Dendritic cell treated with granulocyte-macrophage colony-stimulating factor and Interleukin-4, amounts not matched to agents 40 ng/mL and 50 ng/mL, for 4 days (primary cell): Measurements from ENCODE around the gene FAS.

Experiments
- H3K27ac Mint-ChIP-seq: one replicate; pipeline ENCODE4 v1.8.0; 2022; ENCODE audit warnings: mild to moderate bottlenecking, mixed read lengths
- H3K27me3 Mint-ChIP-seq: one replicate; pipeline ENCODE4 v1.8.0; 2022; ENCODE audit warnings: mild to moderate bottlenecking, mixed read lengths
- H3K36me3 Mint-ChIP-seq: one replicate; pipeline ENCODE4 v1.8.0; 2022; ENCODE audit warnings: low read depth, mixed read lengths
- H3K4me1 Mint-ChIP-seq: one replicate; pipeline ENCODE4 v1.8.0; 2022; ENCODE audit warnings: low read depth, mixed read lengths
- H3K4me3 Mint-ChIP-seq: one replicate; pipeline ENCODE4 v1.8.0; 2022; ENCODE audit warnings: mild to moderate bottlenecking, moderate library complexity, mixed read lengths
- H3K9me3 Mint-ChIP-seq: one replicate; pipeline ENCODE4 v1.8.0; 2022; ENCODE audit warnings: mixed read lengths
- intact Hi-C: fragments of 100-400 bp; cut with micrococcal nuclease; formaldehyde crosslinking; loops from one replicate; pipeline ENCODE4 v1.15.0; 2022

The FAS gene

DNA sequence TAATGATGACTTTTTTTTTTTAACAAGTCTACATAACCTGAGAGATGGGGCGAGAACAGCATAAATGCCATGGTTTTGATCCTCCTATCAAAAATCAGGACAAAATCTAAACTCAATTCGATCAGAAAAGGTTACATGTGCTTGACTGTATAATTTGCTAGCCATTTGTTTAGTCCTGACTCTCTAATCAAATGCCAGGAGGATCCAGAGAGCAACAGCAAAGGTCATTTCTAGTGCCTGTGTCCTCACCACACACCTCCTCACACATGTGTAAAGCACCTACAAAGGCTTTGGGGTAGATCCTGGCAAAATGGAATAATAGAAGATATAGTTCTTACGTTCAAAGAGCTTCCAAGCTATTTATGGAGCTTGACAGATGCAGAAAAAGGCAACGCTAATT, 11.0 kb upstream of the FAS start:
- intact Hi-C loops, result no loop called here
- Mint-ChIP-seq H3K4me3 (no peak overlapping the region), H3K27ac (no peak overlapping the region), H3K27me3 (peaks cover 6% of the 10 kb centered on the region), H3K4me1 (peaks cover 7% of the 10 kb centered on the region), H3K9me3 (no peaks in the 10 kb centered on the region), H3K36me3 (peaks cover 6% of the 10 kb centered on the region)

DNA sequence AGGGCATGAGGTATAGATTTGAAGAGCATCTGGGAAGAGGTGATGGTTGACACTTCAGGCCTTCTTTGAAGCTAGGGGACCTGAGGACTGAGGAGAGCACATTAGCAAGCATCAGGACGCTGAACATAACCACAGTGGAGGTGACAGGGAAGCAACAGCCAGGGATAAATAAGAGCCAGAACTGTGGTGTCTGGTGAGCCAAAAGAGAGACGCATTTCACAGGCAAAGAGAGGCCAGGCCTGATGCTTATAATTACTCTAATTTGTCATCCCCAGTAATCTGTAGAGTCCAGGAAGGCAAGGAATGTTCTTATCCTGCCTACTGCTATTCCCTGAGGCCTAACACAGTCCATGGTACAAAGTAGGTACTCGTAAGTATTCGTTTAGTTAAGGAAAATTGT, 10.4 kb upstream of the FAS start:
- peaks cover 6% of the 10 kb centered on the region for H3K27me3 Mint-ChIP-seq
- no peak overlapping the region for H3K27ac Mint-ChIP-seq
- peaks cover under 1% of the 10 kb centered on the region for H3K36me3 Mint-ChIP-seq
- intact Hi-C loops, result no loop called here
- peaks cover 7% of the 10 kb centered on the region for H3K4me1 Mint-ChIP-seq
- H3K4me3 Mint-ChIP-seq, result no peak overlapping the region
- H3K9me3 Mint-ChIP-seq, result no peaks in the 10 kb centered on the region

DNA sequence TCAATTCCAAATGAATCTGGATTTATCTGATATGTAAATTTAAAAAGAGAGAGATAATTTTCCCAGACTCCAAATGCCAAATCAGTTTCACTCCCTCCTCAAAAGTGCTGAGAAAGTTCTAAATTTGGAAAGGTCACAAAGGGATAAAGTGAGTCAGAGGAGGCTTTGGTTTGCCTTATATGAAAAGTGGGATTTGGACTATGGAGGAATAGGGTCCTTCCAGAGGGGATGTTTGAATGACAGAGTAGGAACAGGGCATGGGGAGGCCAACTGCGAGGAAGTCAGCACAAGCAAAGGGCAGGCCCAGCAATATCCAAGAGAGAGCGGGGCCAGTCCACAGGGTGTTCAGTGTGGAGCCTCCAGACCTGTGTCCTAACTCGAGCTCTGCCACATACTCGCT, 9.8 kb upstream of the FAS start:
- Mint-ChIP-seq H3K9me3 (no peaks in the 10 kb centered on the region), H3K36me3 (no peaks in the 10 kb centered on the region), H3K4me1 (peaks cover 7% of the 10 kb centered on the region), H3K27ac (no peak overlapping the region), H3K27me3 (peaks cover 6% of the 10 kb centered on the region), H3K4me3 (no peak overlapping the region)
- intact Hi-C loops, result no loop called here

DNA sequence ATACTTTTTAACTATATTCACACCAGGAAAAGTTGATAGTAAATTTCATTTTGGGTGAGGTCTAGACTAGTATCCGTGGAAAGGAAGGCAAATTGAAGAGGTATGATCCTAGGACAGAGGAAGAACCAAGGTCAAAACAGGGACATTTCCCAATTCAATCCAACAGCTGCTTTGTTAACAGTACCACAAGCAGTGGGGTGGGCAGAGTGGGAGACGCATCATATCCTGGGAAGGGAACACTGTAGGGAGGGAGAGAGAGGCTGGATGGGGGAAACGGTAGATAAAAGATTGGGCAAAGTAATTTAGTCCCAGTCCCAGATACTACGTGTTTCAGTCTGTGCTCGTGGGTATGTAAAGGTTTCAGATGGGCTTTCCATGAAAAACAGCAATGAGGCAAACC, 9.2 kb upstream of the FAS start:
- Mint-ChIP-seq H3K4me3 (no peak overlapping the region), H3K27ac (no peak overlapping the region), H3K36me3 (peaks cover 3% of the 10 kb centered on the region), H3K9me3 (peaks cover 4% of the 10 kb centered on the region), H3K27me3 (peaks cover 6% of the 10 kb centered on the region), H3K4me1 (peaks cover 10% of the 10 kb centered on the region)
- intact Hi-C loops, result no loop called here

DNA sequence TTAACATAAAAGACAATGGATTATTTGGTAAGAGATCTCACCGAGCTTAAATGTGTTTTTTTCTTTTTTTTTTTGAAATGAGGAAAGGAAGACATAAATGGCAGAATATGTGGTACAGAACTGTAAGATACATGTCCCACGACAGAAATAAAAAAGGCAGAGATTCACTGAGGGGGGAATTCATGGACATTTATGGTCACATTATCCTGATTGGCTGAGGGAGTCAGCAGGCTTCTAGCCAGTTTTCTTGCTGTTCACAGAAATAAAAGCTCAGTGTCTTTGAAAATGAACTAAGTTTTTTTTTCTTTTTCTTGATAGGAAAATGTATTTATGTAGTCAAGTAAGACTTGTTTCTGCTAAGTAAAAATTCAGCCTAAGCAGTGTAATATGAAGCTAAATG, 8.2 kb upstream of the FAS start:
- intact Hi-C loops, result no loop called here
- Mint-ChIP-seq H3K27me3 (peaks cover 6% of the 10 kb centered on the region), H3K27ac (no peak overlapping the region), H3K4me3 (no peak overlapping the region), H3K36me3 (peaks cover 6% of the 10 kb centered on the region), H3K4me1 (peaks cover 13% of the 10 kb centered on the region), H3K9me3 (peaks cover 8% of the 10 kb centered on the region)

DNA sequence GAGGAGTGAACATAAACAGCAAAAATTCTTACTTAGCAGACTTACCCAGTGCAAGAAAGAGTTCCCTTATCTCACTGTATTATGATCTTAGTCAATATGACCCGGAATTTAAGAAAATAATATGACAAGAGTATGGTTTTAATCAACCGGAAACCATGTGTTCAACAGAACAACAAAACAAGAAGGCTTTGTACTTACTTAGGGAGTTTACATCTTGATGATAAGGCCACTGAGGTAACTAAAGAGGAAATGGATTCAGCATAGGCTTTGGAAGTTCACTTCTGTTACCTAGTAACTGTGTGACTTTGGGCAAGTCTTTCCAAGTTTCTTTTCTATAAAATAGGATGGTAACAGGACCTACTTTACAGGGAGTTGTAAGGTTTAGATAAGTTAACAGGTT, 7.4 kb upstream of the FAS start:
- H3K36me3 Mint-ChIP-seq, result peaks cover 6% of the 10 kb centered on the region
- no peak overlapping the region for H3K27ac Mint-ChIP-seq
- H3K9me3 Mint-ChIP-seq, result peaks cover 8% of the 10 kb centered on the region
- intact Hi-C loops, result no loop called here
- H3K27me3 Mint-ChIP-seq, result peaks cover 6% of the 10 kb centered on the region
- H3K4me3 Mint-ChIP-seq, result no peak overlapping the region
- H3K4me1 Mint-ChIP-seq, result peaks cover 13% of the 10 kb centered on the region

DNA sequence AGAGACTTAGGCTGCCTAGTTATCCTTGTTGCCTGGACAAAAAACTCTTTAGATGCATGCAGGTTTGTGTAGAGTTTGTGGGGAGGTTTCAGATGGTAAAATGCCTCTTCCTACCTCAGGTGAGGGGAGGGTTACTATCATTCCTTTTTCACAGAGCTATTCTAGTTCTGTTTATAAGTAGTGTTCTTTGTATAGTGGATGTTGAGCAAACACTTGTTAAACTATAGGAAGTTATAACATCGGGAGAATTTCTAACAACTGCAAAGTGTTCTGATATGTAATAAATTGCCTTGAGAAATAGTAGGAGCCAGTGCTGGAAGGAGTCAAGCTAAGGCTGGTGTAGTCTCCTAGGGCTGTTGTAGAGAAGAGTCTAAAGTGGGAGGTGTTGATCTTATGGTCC, 6.7 kb upstream of the FAS start:
- Mint-ChIP-seq H3K4me1 (peaks cover 11% of the 10 kb centered on the region), H3K27me3 (peaks cover 6% of the 10 kb centered on the region), H3K9me3 (peaks cover 8% of the 10 kb centered on the region), H3K27ac (no peak overlapping the region), H3K36me3 (peaks cover 6% of the 10 kb centered on the region), H3K4me3 (no peak overlapping the region)
- intact Hi-C loops, result no loop called here

DNA sequence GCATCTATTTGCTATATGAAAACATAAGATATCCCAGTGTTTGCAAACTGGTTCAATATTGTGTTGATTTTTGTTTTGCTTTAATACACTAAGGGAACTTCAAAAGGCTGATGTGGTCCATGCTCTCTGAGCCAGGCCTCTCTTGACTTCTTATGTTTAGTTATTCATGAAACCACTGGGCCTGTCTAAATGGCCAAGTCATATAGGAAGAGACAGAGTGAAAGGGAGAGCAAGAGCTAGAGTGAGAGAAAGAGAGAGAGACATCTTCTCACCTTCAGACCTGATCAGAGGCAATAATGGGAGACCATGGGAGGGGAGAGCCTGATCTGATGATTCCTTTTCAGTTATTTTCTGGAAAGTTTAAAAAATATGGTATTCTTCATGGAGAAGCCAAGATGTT, 6.1 kb upstream of the FAS start:
- Mint-ChIP-seq H3K4me1 (peaks cover 11% of the 10 kb centered on the region), H3K4me3 (no peak overlapping the region), H3K27me3 (peaks cover 5% of the 10 kb centered on the region), H3K36me3 (peaks cover 6% of the 10 kb centered on the region), H3K9me3 (peaks cover 8% of the 10 kb centered on the region), H3K27ac (no peak overlapping the region)
- intact Hi-C loops, result no loop called here

DNA sequence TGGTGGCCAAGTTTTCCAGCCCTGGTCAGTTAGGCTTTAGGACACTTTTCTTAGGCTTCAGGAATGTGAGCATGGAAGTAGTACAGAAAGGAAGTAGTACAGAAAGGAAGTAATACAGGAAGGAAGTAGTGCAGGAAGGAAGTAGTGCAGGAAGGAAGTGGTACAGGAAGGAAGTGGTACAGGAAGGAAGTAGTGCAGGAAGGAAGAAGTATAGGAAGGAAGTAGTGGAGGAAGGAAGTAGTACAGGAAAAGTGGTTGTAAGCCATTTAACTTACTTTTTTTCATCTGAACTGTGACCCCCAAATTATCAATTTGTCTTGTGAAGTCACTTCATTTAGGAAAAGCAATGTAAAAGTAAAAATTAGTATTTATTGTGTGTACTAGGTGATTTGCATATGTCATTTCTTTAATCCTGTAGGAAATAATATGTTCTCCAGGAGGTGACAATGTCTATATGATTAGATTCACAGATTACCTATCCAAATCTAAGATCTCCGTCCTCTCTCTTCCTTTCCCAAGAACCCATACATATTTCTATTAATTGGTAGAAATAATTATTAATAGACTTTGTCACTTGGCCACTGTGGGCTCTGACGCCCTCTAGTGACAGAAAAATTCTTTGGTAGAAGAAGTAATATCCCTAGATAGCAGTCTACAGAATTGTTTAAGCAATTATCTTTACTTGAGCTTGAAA, 3.9 kb upstream of the FAS start:
- Mint-ChIP-seq H3K27ac (no peak overlapping the region), H3K27me3 (peaks cover 2% of the 10 kb centered on the region), H3K4me3 (no peak overlapping the region)

DNA sequence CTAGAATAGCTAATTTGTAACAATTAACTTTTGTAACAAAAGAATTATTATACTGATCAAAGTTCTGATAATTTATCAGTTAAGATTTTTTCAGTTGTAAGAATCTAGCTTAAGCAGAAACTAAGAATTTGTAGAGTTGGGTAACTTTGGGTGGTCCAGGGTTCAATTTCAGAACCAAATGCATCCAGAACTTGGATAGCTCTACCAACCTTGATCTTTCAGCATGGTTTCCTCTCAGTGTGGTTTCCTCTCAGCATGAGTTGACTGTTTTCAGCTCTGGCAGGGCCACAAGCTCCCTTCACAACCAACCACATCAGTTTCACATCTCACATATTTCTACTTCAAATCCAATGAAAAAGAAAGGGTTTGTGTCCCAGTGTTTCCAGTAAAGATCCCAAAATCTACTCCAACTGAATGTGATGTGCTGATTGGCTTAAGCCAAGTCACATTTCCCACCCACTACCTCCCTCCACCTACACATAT, 3.3 kb upstream of the FAS start:
- intact Hi-C loops, result loop anchor here (1.0 kb wide), 1 partner anchor 52 kb away; no protein-coding TSS in a partner anchor

More for the DNA sequence above, 3.9 kb upstream of the FAS start:
- H3K36me3 Mint-ChIP-seq, result peaks cover 20% of the 10 kb centered on the region
- peaks cover 21% of the 10 kb centered on the region for H3K4me1 Mint-ChIP-seq
- H3K9me3 Mint-ChIP-seq, result peaks cover 8% of the 10 kb centered on the region
- intact Hi-C loops, result loop anchor here (1.0 kb wide), 1 partner anchor 51 kb away; no protein-coding TSS in a partner anchor

DNA sequence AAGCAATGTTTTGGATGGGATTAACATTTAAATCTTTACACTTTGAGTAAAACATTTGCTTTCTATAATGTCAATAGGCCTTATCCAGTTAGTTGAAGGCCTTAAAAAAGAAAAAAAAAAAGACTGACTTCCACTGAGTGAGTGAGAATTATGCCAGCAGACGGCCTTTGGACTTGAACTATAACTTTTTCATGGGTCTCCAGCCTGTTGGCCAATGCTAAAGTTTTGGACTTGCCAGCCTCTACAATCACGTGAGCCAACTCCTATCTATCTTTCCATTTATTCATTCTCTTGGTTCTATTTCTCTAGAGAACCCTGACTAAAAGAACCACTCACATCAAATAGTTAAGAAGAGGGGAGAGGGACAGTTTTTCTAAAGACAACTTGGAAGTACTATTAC, 2.8 kb upstream of the FAS start:
- H3K27me3 Mint-ChIP-seq, result peaks cover 2% of the 10 kb centered on the region
- no peak overlapping the region for H3K27ac Mint-ChIP-seq
- H3K9me3 Mint-ChIP-seq, result peaks cover 8% of the 10 kb centered on the region
- H3K4me3 Mint-ChIP-seq, result no peak overlapping the region
- H3K36me3 Mint-ChIP-seq, result peaks cover 22% of the 10 kb centered on the region
- intact Hi-C loops, result loop anchor here (1.0 kb wide), 1 partner anchor 53 kb away; no protein-coding TSS in a partner anchor
- peaks cover 26% of the 10 kb centered on the region for H3K4me1 Mint-ChIP-seq

More for the DNA sequence above, 3.3 kb upstream of the FAS start:
- peaks cover 22% of the 10 kb centered on the region for H3K36me3 Mint-ChIP-seq
- peaks cover 2% of the 10 kb centered on the region for H3K27me3 Mint-ChIP-seq
- H3K4me1 Mint-ChIP-seq, result peaks cover 21% of the 10 kb centered on the region
- H3K4me3 Mint-ChIP-seq, result no peak overlapping the region
- peaks cover 8% of the 10 kb centered on the region for H3K9me3 Mint-ChIP-seq
- H3K27ac Mint-ChIP-seq, result no peak overlapping the region

DNA sequence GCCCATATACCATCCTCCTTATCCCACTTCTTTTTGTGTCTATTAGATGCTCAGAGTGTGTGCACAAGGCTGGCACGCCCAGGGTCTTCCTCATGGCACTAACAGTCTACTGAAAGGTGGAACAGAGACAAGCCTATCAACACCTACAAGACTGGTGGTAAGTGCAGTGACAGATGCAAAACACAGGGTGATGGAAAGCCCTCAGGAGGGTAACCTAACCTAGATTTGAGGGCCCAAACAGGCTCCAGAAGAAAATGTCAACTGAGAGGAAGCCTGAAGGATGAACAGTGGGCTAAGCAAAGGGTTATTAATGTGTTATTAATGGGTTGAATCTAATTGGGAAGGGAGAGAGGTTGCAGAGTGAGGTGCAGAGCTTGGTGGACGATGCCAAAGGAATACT, 1.2 kb upstream of the FAS start:
- H3K9me3 Mint-ChIP-seq, result peaks cover 8% of the 10 kb centered on the region
- peak overlapping the region; percentile 0 for H3K4me3 Mint-ChIP-seq

DNA sequence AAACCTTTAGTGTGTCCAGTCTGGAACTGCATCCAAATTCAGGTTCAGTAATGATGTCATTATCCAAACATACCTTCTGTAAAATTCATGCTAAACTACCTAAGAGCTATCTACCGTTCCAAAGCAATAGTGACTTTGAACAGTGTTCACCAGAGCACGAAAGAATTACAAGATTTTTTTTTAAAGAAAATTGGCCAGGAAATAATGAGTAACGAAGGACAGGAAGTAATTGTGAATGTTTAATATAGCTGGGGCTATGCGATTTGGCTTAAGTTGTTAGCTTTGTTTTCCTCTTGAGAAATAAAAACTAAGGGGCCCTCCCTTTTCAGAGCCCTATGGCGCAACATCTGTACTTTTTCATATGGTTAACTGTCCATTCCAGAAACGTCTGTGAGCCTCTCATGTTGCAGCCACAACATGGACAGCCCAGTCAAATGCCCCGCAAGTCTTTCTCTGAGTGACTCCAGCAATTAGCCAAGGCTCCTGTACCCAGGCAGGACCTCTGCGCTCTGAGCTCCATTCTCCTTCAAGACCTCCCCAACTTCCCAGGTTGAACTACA, 694 bp upstream of the FAS start:
- Mint-ChIP-seq H3K4me1 (peaks cover 32% of the 10 kb centered on the region), H3K27ac (peak overlapping the region; percentile 95), H3K36me3 (peaks cover 22% of the 10 kb centered on the region), H3K4me3 (peak overlapping the region; percentile 99), H3K27me3 (peaks cover 2% of the 10 kb centered on the region), H3K9me3 (peaks cover 8% of the 10 kb centered on the region)
- intact Hi-C loops, result loop anchor here (5.0 kb wide), 1 partner anchor 97 kb away; no protein-coding TSS in a partner anchor

More for the DNA sequence above, 1.2 kb upstream of the FAS start:
- Mint-ChIP-seq H3K36me3 (peaks cover 22% of the 10 kb centered on the region), H3K27ac (peak overlapping the region; percentile 95), H3K27me3 (peaks cover 2% of the 10 kb centered on the region), H3K4me1 (peaks cover 32% of the 10 kb centered on the region)
- intact Hi-C loops, result no loop called here

DNA sequence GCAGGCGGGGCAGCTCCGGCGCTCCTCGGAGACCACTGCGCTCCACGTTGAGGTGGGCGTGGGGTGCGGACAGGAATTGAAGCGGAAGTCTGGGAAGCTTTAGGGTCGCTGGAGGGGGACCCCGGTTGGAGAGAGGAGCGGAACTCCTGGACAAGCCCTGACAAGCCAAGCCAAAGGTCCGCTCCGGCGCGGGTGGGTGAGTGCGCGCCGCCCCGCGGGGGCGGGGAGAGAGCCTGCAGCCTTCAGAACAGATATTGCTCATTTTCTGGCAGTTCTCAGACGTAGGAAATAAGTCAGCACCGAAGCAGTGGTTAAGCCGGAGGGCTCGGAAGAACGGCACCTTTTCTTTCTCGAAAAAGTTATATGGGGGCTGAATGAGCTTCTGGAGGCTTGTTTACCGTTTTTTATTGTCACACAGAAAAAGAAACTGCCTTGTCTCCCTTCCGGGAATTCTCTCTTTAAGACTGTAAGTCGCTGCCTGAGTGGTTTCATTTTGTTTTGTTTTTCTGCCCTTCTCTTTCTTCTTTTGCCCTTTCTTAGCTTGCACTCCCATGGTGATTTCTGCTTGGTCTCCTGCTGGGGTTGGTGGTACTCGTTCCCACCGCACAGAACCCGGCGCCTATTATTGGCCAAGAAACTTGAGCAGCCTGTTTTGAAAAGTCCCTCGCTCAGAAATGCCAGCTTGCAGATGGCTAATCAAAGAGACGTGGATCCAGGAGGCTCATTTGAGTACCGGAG, 732 bp downstream of the FAS start:
- Mint-ChIP-seq H3K27ac (peak overlapping the region; percentile 95), H3K4me1 (peaks cover 35% of the 10 kb centered on the region), H3K9me3 (peaks cover 5% of the 10 kb centered on the region), H3K27me3 (peaks cover 2% of the 10 kb centered on the region), H3K36me3 (peaks cover 20% of the 10 kb centered on the region), H3K4me3 (peak overlapping the region; percentile 99)
- intact Hi-C loops, result loop anchor here (5.0 kb wide), 1 partner anchor 96 kb away; no protein-coding TSS in a partner anchor
